ENCODE results near the gene CAV1. TPM values are rescaled to one million over a fixed set of nuclear protein-coding genes. Genes with fewer than 3 reads are reported as not detected.

Gene CAV1
- total and polyA plus RNA-seq, 2 experiments from 2014 or later: 16.0 to 21.1 TPM

DNA sequence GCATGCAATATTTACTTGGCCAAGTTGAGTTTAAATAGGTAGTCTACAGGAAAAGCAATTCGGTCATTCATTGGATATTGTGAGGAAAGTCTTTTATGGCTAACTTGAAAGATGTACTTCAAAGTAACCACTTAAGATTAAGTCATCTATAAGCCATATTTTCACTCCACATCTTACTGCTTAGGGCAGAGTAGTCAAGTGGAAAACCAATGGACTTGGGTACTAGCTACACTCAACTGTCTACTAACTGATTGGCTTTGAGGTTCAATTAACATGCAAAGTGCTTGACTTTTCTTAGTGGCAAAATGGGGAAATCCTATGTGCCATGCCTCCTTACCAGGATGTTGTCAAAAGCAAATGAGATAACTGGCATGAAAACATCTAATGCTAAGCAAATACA lies 51.0 kb downstream of the CAV1 start (continued):
- TF ChIP-seq, protein P1, sequence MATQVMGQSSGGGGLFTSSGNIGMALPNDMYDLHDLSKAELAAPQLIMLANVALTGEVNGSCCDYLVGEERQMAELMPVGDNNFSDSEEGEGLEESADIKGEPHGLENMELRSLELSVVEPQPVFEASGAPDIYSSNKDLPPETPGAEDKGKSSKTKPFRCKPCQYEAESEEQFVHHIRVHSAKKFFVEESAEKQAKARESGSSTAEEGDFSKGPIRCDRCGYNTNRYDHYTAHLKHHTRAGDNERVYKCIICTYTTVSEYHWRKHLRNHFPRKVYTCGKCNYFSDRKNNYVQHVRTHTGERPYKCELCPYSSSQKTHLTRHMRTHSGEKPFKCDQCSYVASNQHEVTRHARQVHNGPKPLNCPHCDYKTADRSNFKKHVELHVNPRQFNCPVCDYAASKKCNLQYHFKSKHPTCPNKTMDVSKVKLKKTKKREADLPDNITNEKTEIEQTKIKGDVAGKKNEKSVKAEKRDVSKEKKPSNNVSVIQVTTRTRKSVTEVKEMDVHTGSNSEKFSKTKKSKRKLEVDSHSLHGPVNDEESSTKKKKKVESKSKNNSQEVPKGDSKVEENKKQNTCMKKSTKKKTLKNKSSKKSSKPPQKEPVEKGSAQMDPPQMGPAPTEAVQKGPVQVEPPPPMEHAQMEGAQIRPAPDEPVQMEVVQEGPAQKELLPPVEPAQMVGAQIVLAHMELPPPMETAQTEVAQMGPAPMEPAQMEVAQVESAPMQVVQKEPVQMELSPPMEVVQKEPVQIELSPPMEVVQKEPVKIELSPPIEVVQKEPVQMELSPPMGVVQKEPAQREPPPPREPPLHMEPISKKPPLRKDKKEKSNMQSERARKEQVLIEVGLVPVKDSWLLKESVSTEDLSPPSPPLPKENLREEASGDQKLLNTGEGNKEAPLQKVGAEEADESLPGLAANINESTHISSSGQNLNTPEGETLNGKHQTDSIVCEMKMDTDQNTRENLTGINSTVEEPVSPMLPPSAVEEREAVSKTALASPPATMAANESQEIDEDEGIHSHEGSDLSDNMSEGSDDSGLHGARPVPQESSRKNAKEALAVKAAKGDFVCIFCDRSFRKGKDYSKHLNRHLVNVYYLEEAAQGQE (IDR thresholded peaks at IDR 0.05; ENCODE audit: unreplicated experiment): no peak
- TF ChIP-seq, protein P2, sequence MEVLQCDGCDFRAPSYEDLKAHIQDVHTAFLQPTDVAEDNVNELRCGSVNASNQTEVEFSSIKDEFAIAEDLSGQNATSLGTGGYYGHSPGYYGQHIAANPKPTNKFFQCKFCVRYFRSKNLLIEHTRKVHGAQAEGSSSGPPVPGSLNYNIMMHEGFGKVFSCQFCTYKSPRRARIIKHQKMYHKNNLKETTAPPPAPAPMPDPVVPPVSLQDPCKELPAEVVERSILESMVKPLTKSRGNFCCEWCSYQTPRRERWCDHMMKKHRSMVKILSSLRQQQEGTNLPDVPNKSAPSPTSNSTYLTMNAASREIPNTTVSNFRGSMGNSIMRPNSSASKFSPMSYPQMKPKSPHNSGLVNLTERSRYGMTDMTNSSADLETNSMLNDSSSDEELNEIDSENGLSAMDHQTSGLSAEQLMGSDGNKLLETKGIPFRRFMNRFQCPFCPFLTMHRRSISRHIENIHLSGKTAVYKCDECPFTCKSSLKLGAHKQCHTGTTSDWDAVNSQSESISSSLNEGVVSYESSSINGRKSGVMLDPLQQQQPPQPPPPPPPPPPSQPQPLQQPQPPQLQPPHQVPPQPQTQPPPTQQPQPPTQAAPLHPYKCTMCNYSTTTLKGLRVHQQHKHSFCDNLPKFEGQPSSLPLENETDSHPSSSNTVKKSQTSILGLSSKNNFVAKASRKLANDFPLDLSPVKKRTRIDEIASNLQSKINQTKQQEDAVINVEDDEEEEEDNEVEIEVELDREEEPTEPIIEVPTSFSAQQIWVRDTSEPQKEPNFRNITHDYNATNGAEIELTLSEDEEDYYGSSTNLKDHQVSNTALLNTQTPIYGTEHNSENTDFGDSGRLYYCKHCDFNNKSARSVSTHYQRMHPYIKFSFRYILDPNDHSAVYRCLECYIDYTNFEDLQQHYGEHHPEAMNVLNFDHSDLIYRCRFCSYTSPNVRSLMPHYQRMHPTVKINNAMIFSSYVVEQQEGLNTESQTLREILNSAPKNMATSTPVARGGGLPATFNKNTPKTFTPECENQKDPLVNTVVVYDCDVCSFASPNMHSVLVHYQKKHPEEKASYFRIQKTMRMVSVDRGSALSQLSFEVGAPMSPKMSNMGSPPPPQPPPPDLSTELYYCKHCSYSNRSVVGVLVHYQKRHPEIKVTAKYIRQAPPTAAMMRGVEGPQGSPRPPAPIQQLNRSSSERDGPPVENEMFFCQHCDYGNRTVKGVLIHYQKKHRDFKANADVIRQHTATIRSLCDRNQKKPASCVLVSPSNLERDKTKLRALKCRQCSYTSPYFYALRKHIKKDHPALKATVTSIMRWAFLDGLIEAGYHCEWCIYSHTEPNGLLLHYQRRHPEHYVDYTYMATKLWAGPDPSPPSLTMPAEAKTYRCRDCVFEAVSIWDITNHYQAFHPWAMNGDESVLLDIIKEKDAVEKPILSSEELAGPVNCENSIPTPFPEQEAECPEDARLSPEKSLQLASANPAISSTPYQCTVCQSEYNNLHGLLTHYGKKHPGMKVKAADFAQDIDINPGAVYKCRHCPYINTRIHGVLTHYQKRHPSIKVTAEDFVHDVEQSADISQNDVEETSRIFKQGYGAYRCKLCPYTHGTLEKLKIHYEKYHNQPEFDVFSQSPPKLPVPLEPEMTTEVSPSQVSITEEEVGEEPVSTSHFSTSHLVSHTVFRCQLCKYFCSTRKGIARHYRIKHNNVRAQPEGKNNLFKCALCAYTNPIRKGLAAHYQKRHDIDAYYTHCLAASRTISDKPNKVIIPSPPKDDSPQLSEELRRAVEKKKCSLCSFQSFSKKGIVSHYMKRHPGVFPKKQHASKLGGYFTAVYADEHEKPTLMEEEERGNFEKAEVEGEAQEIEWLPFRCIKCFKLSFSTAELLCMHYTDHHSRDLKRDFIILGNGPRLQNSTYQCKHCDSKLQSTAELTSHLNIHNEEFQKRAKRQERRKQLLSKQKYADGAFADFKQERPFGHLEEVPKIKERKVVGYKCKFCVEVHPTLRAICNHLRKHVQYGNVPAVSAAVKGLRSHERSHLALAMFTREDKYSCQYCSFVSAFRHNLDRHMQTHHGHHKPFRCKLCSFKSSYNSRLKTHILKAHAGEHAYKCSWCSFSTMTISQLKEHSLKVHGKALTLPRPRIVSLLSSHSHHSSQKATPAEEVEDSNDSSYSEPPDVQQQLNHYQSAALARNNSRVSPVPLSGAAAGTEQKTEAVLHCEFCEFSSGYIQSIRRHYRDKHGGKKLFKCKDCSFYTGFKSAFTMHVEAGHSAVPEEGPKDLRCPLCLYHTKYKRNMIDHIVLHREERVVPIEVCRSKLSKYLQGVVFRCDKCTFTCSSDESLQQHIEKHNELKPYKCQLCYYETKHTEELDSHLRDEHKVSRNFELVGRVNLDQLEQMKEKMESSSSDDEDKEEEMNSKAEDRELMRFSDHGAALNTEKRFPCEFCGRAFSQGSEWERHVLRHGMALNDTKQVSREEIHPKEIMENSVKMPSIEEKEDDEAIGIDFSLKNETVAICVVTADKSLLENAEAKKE (CRISPR knock-in tag; IDR thresholded peaks at IDR 0.05): no peak
- TF ChIP-seq ZNF331 (CRISPR knock-in tag; IDR thresholded peaks at IDR 0.05; ENCODE audit: low read depth): no peak
- TF ChIP-seq JUNB (IDR thresholded peaks at IDR 0.05; ENCODE audit: unreplicated experiment): no peak
